ENCODE results near the gene DBN1. TPM values are rescaled to one million over a fixed set of nuclear protein-coding genes. Genes with fewer than 3 reads are reported as not detected.

Gene DBN1
- total and polyA plus RNA-seq, 9 of the 15 experiments (the other 6 are each of a cell fraction or from before 2014, with no cell fraction given), result 0.25 to 87.2 (median 27.9) TPM

DNA sequence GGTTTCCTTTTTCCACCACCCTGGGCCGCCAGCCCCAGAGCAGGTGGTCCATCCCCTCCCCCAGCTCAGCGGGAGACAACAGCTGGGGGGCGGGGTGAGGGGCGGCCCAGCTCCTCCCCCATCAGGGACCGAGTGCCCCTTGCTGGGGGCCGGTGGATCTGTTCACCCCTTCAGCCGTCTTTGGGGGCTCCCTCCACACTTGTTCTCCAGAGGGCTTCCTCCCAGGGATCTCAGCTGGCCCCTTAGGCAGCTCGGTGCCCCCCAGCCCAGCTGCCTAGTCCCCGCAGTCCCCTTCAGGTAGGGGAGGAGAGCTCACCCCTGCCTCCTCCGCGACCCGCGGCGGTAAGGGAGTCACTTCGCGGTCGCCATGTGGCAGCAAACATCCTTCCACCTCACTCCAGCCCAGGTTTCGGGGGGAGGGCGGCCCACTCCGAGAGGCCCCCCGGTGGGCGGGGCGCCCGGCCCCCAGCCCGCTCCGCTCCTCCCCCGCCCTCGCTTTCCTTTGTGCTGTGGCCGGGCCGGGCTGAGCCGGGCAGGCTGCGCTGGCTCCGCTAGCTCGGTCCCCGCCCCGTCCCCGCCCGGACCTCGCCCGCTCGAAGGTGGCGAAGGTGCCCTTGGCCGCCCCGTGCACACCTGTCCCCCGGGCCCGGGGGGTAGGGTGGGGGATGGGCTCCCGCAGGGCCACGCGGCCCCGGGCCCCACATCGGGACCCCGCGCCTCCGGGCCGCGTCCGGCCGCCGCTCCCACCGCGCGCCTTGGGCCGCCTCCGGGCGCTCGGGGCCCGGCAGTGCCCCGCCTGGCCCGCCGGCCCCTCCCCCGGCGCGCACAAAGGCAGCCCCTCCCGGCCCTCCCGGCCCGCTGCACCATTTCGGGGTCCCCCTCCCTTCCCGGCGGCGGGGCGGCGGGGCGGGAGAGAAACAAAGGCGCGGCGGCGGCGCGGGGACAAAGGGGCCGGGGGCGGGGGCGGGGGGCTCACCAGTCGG lies 683 bp downstream of the DBN1 start (continued):
- TF ChIP-seq, protein P1, sequence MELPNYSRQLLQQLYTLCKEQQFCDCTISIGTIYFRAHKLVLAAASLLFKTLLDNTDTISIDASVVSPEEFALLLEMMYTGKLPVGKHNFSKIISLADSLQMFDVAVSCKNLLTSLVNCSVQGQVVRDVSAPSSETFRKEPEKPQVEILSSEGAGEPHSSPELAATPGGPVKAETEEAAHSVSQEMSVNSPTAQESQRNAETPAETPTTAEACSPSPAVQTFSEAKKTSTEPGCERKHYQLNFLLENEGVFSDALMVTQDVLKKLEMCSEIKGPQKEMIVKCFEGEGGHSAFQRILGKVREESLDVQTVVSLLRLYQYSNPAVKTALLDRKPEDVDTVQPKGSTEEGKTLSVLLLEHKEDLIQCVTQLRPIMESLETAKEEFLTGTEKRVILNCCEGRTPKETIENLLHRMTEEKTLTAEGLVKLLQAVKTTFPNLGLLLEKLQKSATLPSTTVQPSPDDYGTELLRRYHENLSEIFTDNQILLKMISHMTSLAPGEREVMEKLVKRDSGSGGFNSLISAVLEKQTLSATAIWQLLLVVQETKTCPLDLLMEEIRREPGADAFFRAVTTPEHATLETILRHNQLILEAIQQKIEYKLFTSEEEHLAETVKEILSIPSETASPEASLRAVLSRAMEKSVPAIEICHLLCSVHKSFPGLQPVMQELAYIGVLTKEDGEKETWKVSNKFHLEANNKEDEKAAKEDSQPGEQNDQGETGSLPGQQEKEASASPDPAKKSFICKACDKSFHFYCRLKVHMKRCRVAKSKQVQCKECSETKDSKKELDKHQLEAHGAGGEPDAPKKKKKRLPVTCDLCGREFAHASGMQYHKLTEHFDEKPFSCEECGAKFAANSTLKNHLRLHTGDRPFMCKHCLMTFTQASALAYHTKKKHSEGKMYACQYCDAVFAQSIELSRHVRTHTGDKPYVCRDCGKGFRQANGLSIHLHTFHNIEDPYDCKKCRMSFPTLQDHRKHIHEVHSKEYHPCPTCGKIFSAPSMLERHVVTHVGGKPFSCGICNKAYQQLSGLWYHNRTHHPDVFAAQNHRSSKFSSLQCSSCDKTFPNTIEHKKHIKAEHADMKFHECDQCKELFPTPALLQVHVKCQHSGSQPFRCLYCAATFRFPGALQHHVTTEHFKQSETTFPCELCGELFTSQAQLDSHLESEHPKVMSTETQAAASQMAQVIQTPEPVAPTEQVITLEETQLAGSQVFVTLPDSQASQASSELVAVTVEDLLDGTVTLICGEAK (IDR thresholded peaks at IDR 0.05), result 0 out of 2 replicates have a peak, but pooled peaks have one; percentile 13
- TF ChIP-seq, protein P1 (CRISPR knock-in tag; IDR thresholded peaks at IDR 0.05), result no peak
- TF ChIP-seq EP400 (IDR thresholded peaks at IDR 0.05) (peak; percentile 43; the same call in 1 of the 2 replicates), ZNF436 (CRISPR knock-in tag; IDR thresholded peaks at IDR 0.05) (no peak), SMAD1 (IDR thresholded peaks at IDR 0.05; ENCODE audit: low read depth, low read length, partially characterized antibody) (no peak), FIP1L1 (IDR thresholded peaks at IDR 0.05; ENCODE audit: low read depth, low read length, poor library complexity, severe bottlenecking) (peak; percentile 21), NRF1 (conservative IDR thresholded peaks at IDR 0.05 in 1 of 2, IDR thresholded peaks at IDR 0.05 in 1 of 2) (peak in 1 of 2 experiments; percentile 15; a peak in 1 of 4 replicates), NUFIP1 (IDR thresholded peaks at IDR 0.05; ENCODE audit: partially characterized antibody) (no peak), NR3C1 (CRISPR knock-in tag; IDR thresholded peaks at IDR 0.05) (peak; percentile 30; the same call in 1 of the 2 replicates), ZC3H4 (CRISPR knock-in tag; IDR thresholded peaks at IDR 0.05; ENCODE audit: borderline replicate concordance) (no peak), EGR1 (conservative IDR thresholded peaks at IDR 0.05) (peak; percentile 20; the same call in 1 of the 2 replicates), ARHGAP35 (IDR thresholded peaks at IDR 0.05; ENCODE audit: partially characterized antibody) (no peak)
- TF ChIP-seq, protein P2, sequence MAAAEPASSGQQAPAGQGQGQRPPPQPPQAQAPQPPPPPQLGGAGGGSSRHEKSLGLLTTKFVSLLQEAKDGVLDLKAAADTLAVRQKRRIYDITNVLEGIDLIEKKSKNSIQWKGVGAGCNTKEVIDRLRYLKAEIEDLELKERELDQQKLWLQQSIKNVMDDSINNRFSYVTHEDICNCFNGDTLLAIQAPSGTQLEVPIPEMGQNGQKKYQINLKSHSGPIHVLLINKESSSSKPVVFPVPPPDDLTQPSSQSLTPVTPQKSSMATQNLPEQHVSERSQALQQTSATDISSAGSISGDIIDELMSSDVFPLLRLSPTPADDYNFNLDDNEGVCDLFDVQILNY (CRISPR knock-in tag; IDR thresholded peaks at IDR 0.05), result no peak

Measured in K562 (cell line).